H1 (cell line): ENCODE results near the gene SUZ12. TPM values are rescaled to one million over a fixed set of nuclear protein-coding genes. Genes with fewer than 3 reads are reported as not detected.
"Not testable (repeated sequence)": the region's sequence is repeated elsewhere in the genome, so short reads cannot be mapped to it uniquely, and the experiment has no call there.

Experiments
- CTCF ChIA-PET: fragments of 300-600 bp; sonication (Branson Sonifier 250); formaldehyde crosslinking; loops from one replicate; lab custom pipeline; 2021; ENCODE audit not compliant: partially characterized antibody; lab: Charles Lee
- POLR2A ChIA-PET: fragments of 300-600 bp; sonication (Branson Sonifier 250); formaldehyde crosslinking; loops from one replicate; lab custom pipeline; 2021; ENCODE audit warnings: inconsistent platforms; ENCODE audit not compliant: partially characterized antibody; lab: Charles Lee
- DNase-seq, 2 experiments: peaks; one replicate each; pipeline versions ENCODE4 v3.0.0 to v3.0.0-alpha.2; 2010 to 2022; ENCODE audit warnings: low spot score in 2 of 2, low read depth in 1 of 2, mixed read lengths in 1 of 2
- FAIRE-seq: peaks from 2 replicates; lab custom pipeline; 2011; peaks lifted over from hg19 to GRCh38; lab: Jason Lieb, UNC
- H2AFZ ChIP-seq: 2 replicates; pipeline ENCODE4 v1.8.1; 2012; ENCODE audit warnings: low read length, inconsistent platforms
- H2AK5ac ChIP-seq: 2 replicates; pipeline ENCODE4 v1.6.1; 2013; ENCODE audit warnings: low read depth, low read length
- H2BK120ac ChIP-seq: replicated peaks from 2 replicates; pipeline ENCODE3; 2013; ENCODE audit warnings: low read depth, low read length, inconsistent platforms
- H2BK12ac ChIP-seq: 2 replicates; pipeline ENCODE4 v1.6.1; 2013; ENCODE audit warnings: low read depth, low read length
- H2BK15ac ChIP-seq: 2 replicates; pipeline ENCODE4 v1.6.1; 2013; ENCODE audit warnings: low read length
- H2BK20ac ChIP-seq: 2 replicates; pipeline ENCODE4 v1.6.1; 2013; ENCODE audit warnings: low read length
- H2BK5ac ChIP-seq: 2 replicates; pipeline ENCODE4 v1.6.1; 2013; ENCODE audit warnings: low read depth, low read length
- H3K14ac ChIP-seq: 2 replicates; pipeline ENCODE4 v1.6.1; 2013; ENCODE audit warnings: inconsistent platforms; ENCODE audit not compliant: insufficient read length
- H3K18ac ChIP-seq: 2 replicates; pipeline ENCODE4 v1.6.1; 2013; ENCODE audit warnings: low read length; ENCODE audit errors: extremely low read depth
- H3K23ac ChIP-seq: 2 replicates; pipeline ENCODE4 v1.6.1; 2013; ENCODE audit warnings: inconsistent platforms; ENCODE audit not compliant: insufficient read length
- H3K23me2 ChIP-seq: 2 replicates; pipeline ENCODE4 v1.6.1; 2013; ENCODE audit warnings: low read depth, low read length
- H3K27ac ChIP-seq: 2 replicates; pipeline ENCODE4 v1.6.1; 2011; ENCODE audit warnings: low read depth, low read length, inconsistent platforms
- H3K27me3 ChIP-seq, 4 experiments: replicated peaks in 1 of 4; 1 replicate in 1 of 4; 2 replicates in 3 of 4; pipeline versions ENCODE4 v1.6.1 to v1.8.1; 2011 to 2013; ENCODE audit warnings: low read length in 3 of 4, mild to moderate bottlenecking in 3 of 4, inconsistent platforms in 2 of 4, mixed read lengths in 2 of 4, moderate library complexity in 1 of 4; ENCODE audit not compliant: control insufficient read depth in 3 of 4, insufficient read depth in 3 of 4; ENCODE audit errors: extremely low read depth in 1 of 4
- H3K36me3 ChIP-seq, 4 experiments: 2 replicates each; pipeline versions ENCODE4 v1.6.1 to v1.8.1; 2011 to 2013; ENCODE audit warnings: mild to moderate bottlenecking in 4 of 4, low read length in 3 of 4, moderate library complexity in 2 of 4, control low read depth in 1 of 4, inconsistent platforms in 1 of 4; ENCODE audit not compliant: insufficient read depth in 4 of 4, control insufficient read depth in 2 of 4
- H3K4ac ChIP-seq: replicated peaks from 2 replicates; pipeline ENCODE3; 2013; ENCODE audit warnings: low read length, low read depth, mixed read lengths, inconsistent platforms; ENCODE audit not compliant: insufficient read length
- H3K4me1 ChIP-seq, 4 experiments: replicated peaks in 1 of 4; 1 replicate in 1 of 4; 2 replicates in 3 of 4; pipeline versions ENCODE4 v1.6.1 to v1.8.1; 2011 to 2013; ENCODE audit warnings: low read length in 3 of 4, inconsistent platforms in 2 of 4, mixed read lengths in 1 of 4; ENCODE audit not compliant: insufficient read depth in 4 of 4, control insufficient read depth in 3 of 4
- H3K4me2 ChIP-seq, 2 experiments: 2 replicates each; pipeline versions ENCODE4 v1.6.1 to v1.8.1; 2011 to 2013; ENCODE audit warnings: low read depth in 2 of 2, low read length in 2 of 2, control low read depth in 1 of 2, inconsistent platforms in 1 of 2, mild to moderate bottlenecking in 1 of 2; ENCODE audit not compliant: insufficient read depth in 1 of 2
- H3K4me3 ChIP-seq, 4 experiments: fragments of 200-600, 300-600 bp in 1 of 4; sonication (generic), shearing (Covaris generic), sonication (Bioruptor Twin) in 1 of 4; 2 replicates each; pipeline versions ENCODE4 v1.5.1 to v1.8.1; 2011 to 2016; ENCODE audit warnings: low read length in 4 of 4, low read depth in 3 of 4, control low read depth in 2 of 4, inconsistent platforms in 2 of 4, mild to moderate bottlenecking in 2 of 4, mixed read lengths in 1 of 4, moderate library complexity in 1 of 4; ENCODE audit not compliant: insufficient read depth in 2 of 4; ENCODE audit errors: extremely low read depth in 1 of 4
- H3K56ac ChIP-seq: replicated peaks from 2 replicates; pipeline ENCODE3; 2013; ENCODE audit warnings: low read depth, mild to moderate bottlenecking, mixed read lengths, low read length, inconsistent platforms; ENCODE audit not compliant: insufficient read length
- H3K79me1 ChIP-seq: 2 replicates; pipeline ENCODE4 v1.6.1; 2013; ENCODE audit warnings: low read depth, low read length, control low read depth
- H3K79me2 ChIP-seq, 2 experiments: 2 replicates each; pipeline versions ENCODE4 v1.6.1 to v1.8.1; 2012 to 2013; ENCODE audit warnings: low read length in 2 of 2, mild to moderate bottlenecking in 2 of 2, inconsistent platforms in 1 of 2; ENCODE audit not compliant: insufficient read depth in 2 of 2, control insufficient read depth in 1 of 2
- H3K9ac ChIP-seq, 4 experiments: replicated peaks in 1 of 4; 1 replicate in 1 of 4; 2 replicates in 3 of 4; pipeline versions ENCODE4 v1.6.1 to v1.8.1; 2011 to 2013; ENCODE audit warnings: low read depth in 3 of 4, low read length in 3 of 4, control low read depth in 2 of 4, mild to moderate bottlenecking in 2 of 4, moderate library complexity in 2 of 4, inconsistent platforms in 1 of 4; ENCODE audit errors: extremely low read depth in 1 of 4
- H3K9me3 ChIP-seq, 2 experiments: 2 replicates each; pipeline versions ENCODE4 v1.6.1 to v1.8.1; 2012 to 2013; ENCODE audit warnings: mild to moderate bottlenecking in 2 of 2, moderate library complexity in 2 of 2, control low read depth in 1 of 2, inconsistent platforms in 1 of 2, low read depth in 1 of 2, low read length in 1 of 2, mixed read lengths in 1 of 2; ENCODE audit not compliant: insufficient read depth in 2 of 2
- H4K20me1 ChIP-seq, 2 experiments: replicated peaks in 1 of 2; 2 replicates each; pipeline versions ENCODE3 to v1.8.1; 2011 to 2013; ENCODE audit warnings: inconsistent platforms in 2 of 2, low read length in 2 of 2, mild to moderate bottlenecking in 1 of 2; ENCODE audit not compliant: insufficient read depth in 2 of 2, control insufficient read depth in 1 of 2
- H4K5ac ChIP-seq: 2 replicates; pipeline ENCODE4 v1.6.1; 2013; ENCODE audit warnings: low read length, low read depth, mixed read lengths, inconsistent platforms; ENCODE audit not compliant: insufficient read length
- H4K8ac ChIP-seq: 2 replicates; pipeline ENCODE4 v1.8.0; 2013; ENCODE audit warnings: mild to moderate bottlenecking, moderate library complexity, low read length, inconsistent platforms; ENCODE audit not compliant: insufficient read depth; ENCODE audit errors: extremely low read depth
- H4K91ac ChIP-seq: replicated peaks from 2 replicates; pipeline ENCODE3; 2013; ENCODE audit warnings: low read length, mixed read lengths, inconsistent platforms; ENCODE audit not compliant: insufficient read length
- WGBS, 2 experiments: shearing (Covaris generic) in 1 of 2; methylation state at CpG; one replicate each; pipeline versions ENCODE4 v1.1.6 to v1.1.7; 2013 to 2015; ENCODE audit warnings: low lambda C conversion rate in 2 of 2, mixed read lengths in 2 of 2, inconsistent platforms in 1 of 2, low coverage in 1 of 2, missing lambda C conversion rate in 1 of 2; ENCODE audit not compliant: insufficient replicate concordance in 2 of 2, insufficient coverage in 1 of 2, insufficient read length in 1 of 2; ENCODE audit errors: extremely low coverage in 1 of 2, missing lambda C conversion rate in 1 of 2; 5-methylcytosine and 5-hydroxymethylcytosine counted together
- polyA plus RNA-seq, 7 experiments: library from polyadenylated mRNA; depleted of rRNA in 3 of 7; stranded (reverse) in 5 of 7; unstranded in 2 of 7; fragments of >200 nt in 5 of 7; fragments of 200-250 nt in 2 of 7; gene quantifications; 1 replicate in 5 of 7; 2 replicates in 1 of 7; 4 replicates in 1 of 7; pipeline versions ENCODE4 v1.2.1 to v1.2.3, GENCODE V29; 2011 to 2013; ENCODE audit warnings: missing spikeins in 2 of 7, mixed read lengths in 2 of 7
- total RNA-seq: library from RNA; stranded (reverse); fragmentation: NEBNext Ultra II Directional; extraction: Animal tissue kit (Norgen Biotek cat#: 25700); gene quantifications from 2 replicates; pipeline ENCODE4 v1.2.1, GENCODE V29; 2021

The SUZ12 gene
- total and polyA plus RNA-seq, 2 of the 8 experiments (the other 6 are each of a cell fraction or from before 2014, with no cell fraction given) = 9.1 to 34.6 TPM

DNA sequence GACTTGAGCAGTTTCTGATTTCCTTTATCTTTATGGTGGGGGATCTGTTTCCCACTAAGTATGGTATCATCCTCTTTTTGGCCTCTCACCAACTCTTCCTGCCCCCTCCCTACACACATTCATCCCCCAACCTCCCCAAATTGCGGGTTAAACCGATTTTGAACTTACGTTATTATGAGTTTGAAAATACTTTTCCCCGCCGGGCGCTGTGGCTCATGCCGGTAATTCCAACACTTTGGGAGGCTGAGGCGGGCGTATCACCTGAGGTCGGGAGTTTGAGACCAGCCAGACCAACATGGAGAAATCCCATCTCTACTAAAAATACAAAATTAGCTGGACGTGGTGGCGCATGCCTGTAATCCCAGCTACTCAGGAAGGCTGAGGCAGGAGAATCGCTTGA is 19.1 kb upstream of the SUZ12 start:
- POLR2A ChIA-PET, FAIRE-seq, H3K56ac ChIP-seq, H2BK120ac ChIP-seq, H3K23ac ChIP-seq, H3K4ac ChIP-seq, H3K4me1 ChIP-seq, H3K79me2 ChIP-seq, H2BK15ac ChIP-seq, H4K8ac ChIP-seq, H3K14ac ChIP-seq, H2BK20ac ChIP-seq, H3K27me3 ChIP-seq, H4K5ac ChIP-seq, DNase-seq, H3K23me2 ChIP-seq, H3K9ac ChIP-seq, H3K27ac ChIP-seq, H2BK5ac ChIP-seq, H3K4me3 ChIP-seq, H2AFZ ChIP-seq, H2BK12ac ChIP-seq, CTCF ChIA-PET, H3K4me2 ChIP-seq, H2AK5ac ChIP-seq, H4K91ac ChIP-seq, H3K18ac ChIP-seq, H3K36me3 ChIP-seq, H4K20me1 ChIP-seq, H3K79me1 ChIP-seq: not testable (repeated sequence)
- H3K9me3 ChIP-seq = peaks cover 0 to 14% of the 10 kb centered on the region in 2 experiments; a peak in 2 of 4 replicates
- WGBS, 2 experiments = 95% methylated on average over 13 of the region's 13 CpGs; no CpG with 5 or more reads in 1 of the 2 experiments
